Endothelial cell of umbilical vein (primary cell): ENCODE results near the gene PTPN13. TPM values are rescaled to one million over a fixed set of nuclear protein-coding genes. Genes with fewer than 3 reads are reported as not detected.

Experiments used
- BruUV-seq: library from RNA; stranded (reverse); fragments of 400-500 nt; replicated peaks from 2 replicates; lab custom pipeline; 2021; lab: Mats Ljungman, UMichigan
- CTCF ChIA-PET: fragments of 300-600, 350-600 bp; sonication (Branson Sonifier 250); formaldehyde crosslinking; loops from one replicate; lab custom pipeline; 2021; ENCODE audit warnings: antibody characterized with exemption, inconsistent platforms; lab: Charles Lee
- POLR2A ChIA-PET: fragments of 300-600, 350-600 bp; sonication (Branson Sonifier 250); formaldehyde crosslinking; loops from one replicate; lab custom pipeline; 2021; ENCODE audit warnings: antibody characterized with exemption, inconsistent platforms; lab: Charles Lee
- DNase-seq: peaks from one replicate; pipeline ENCODE4 v3.0.0-alpha.2; 2011; ENCODE audit warnings: low read depth, low spot score
- FAIRE-seq: peaks from 2 replicates; lab custom pipeline; 2011; peaks lifted over from hg19 to GRCh38; lab: Jason Lieb, UNC
- H2AFZ ChIP-seq: 2 replicates; pipeline ENCODE4 v1.6.0; 2012; ENCODE audit warnings: low read depth, low read length, control low read depth, inconsistent platforms
- H3K27ac ChIP-seq: 2 replicates; pipeline ENCODE4 v1.5.1; 2011; ENCODE audit warnings: low read depth, mild to moderate bottlenecking, control low read depth, low read length, moderate library complexity; ENCODE audit not compliant: insufficient read depth
- H3K27me3 ChIP-seq, 2 experiments: 2 replicates each; pipeline versions ENCODE4 v1.6.0 to v1.6.1; 2011; ENCODE audit warnings: low read length in 2 of 2, mixed read lengths in 1 of 2; ENCODE audit not compliant: control insufficient read depth in 2 of 2, insufficient read depth in 2 of 2
- H3K36me3 ChIP-seq, 2 experiments: 2 replicates in 1 of 2; 3 replicates in 1 of 2; pipeline ENCODE4 v1.5.1; 2011; ENCODE audit warnings: low read length in 2 of 2, mild to moderate bottlenecking in 1 of 2, moderate library complexity in 1 of 2; ENCODE audit not compliant: control insufficient read depth in 2 of 2, insufficient read depth in 2 of 2; ENCODE audit errors: extremely low read depth in 1 of 2
- H3K4me1 ChIP-seq: 3 replicates; pipeline ENCODE4 v1.5.1; 2011; ENCODE audit warnings: mild to moderate bottlenecking, low read length; ENCODE audit not compliant: control insufficient read depth, insufficient read depth; ENCODE audit errors: extremely low read depth
- H3K4me2 ChIP-seq: 2 replicates; pipeline ENCODE4 v1.6.1; 2011; ENCODE audit warnings: low read length, control low read depth, mixed read lengths; ENCODE audit not compliant: insufficient read depth
- H3K4me3 ChIP-seq, 3 experiments: fragments of 200-600 bp in 1 of 3; sonication (generic), shearing (Covaris generic) in 1 of 3; replicated peaks in 1 of 3; 2 replicates each; pipeline ENCODE4 v1.5.1; 2011 to 2016; ENCODE audit warnings: control low read depth in 3 of 3, low read length in 3 of 3, mild to moderate bottlenecking in 2 of 3, inconsistent platforms in 1 of 3, low read depth in 1 of 3, moderate library complexity in 1 of 3; ENCODE audit not compliant: insufficient read depth in 1 of 3
- H3K79me2 ChIP-seq: 2 replicates; pipeline ENCODE4 v1.6.0; 2012; ENCODE audit warnings: low read length, inconsistent platforms; ENCODE audit not compliant: control insufficient read depth, insufficient read depth
- H3K9ac ChIP-seq: replicated peaks from 2 replicates; pipeline ENCODE3; 2011; ENCODE audit warnings: low read length, control low read depth; ENCODE audit not compliant: insufficient read depth; ENCODE audit errors: extremely low read depth
- H3K9me1 ChIP-seq: replicated peaks from 3 replicates; pipeline ENCODE4 v1.6.0; 2011; ENCODE audit warnings: mild to moderate bottlenecking, low read length; ENCODE audit not compliant: control insufficient read depth, insufficient read depth; ENCODE audit errors: extremely low read depth
- H3K9me3 ChIP-seq: replicated peaks from 2 replicates; pipeline ENCODE4 v1.5.1; 2012; ENCODE audit warnings: low read length, inconsistent platforms; ENCODE audit not compliant: control insufficient read depth, insufficient read depth
- H4K20me1 ChIP-seq: replicated peaks from 2 replicates; pipeline ENCODE3; 2011; ENCODE audit warnings: mild to moderate bottlenecking, low read length; ENCODE audit not compliant: control insufficient read depth, insufficient read depth; ENCODE audit errors: extremely low read depth
- CTCF ChIP-seq, 2 donors: IDR thresholded peaks; 1 replicate in 1 of 2; 2 replicates in 1 of 2; pipeline ENCODE4 v1.5.1; 2011; ENCODE audit warnings: low read length in 2 of 2, mild to moderate bottlenecking in 2 of 2, moderate library complexity in 2 of 2, control low read depth in 1 of 2, inconsistent platforms in 1 of 2, low read depth in 1 of 2; ENCODE audit not compliant: insufficient read depth in 1 of 2; ENCODE audit errors: extremely low read depth in 1 of 2
- EZH2 ChIP-seq: IDR thresholded peaks from 2 replicates; pipeline ENCODE4 v1.6.1; 2012; ENCODE audit warnings: borderline replicate concordance, low read depth, mild to moderate bottlenecking, moderate library complexity, low read length, inconsistent platforms; ENCODE audit not compliant: severe bottlenecking
- FOS ChIP-seq: IDR thresholded peaks from 2 replicates; pipeline ENCODE4 v1.6.1; 2011; ENCODE audit warnings: mild to moderate bottlenecking, low read length, moderate library complexity, borderline replicate concordance; ENCODE audit not compliant: insufficient read depth
- GATA2 ChIP-seq: IDR thresholded peaks from 2 replicates; pipeline ENCODE4 v1.7.0; 2011; ENCODE audit warnings: low read depth, mild to moderate bottlenecking, moderate library complexity, mixed read lengths, low read length; ENCODE audit not compliant: insufficient read length, insufficient read depth
- JUN ChIP-seq: IDR thresholded peaks from 2 replicates; pipeline ENCODE4 v1.6.1; 2011; ENCODE audit warnings: borderline replicate concordance, low read depth; ENCODE audit not compliant: insufficient read length, insufficient read depth
- MAX ChIP-seq: IDR thresholded peaks from 2 replicates; pipeline ENCODE4 v1.6.1; 2011; ENCODE audit not compliant: insufficient read depth, insufficient read length
- MYC ChIP-seq: IDR thresholded peaks from one replicate; pipeline ENCODE4 v1.6.1; 2011; ENCODE audit warnings: mild to moderate bottlenecking, low read depth, low read length
- POLR2A ChIP-seq: IDR thresholded peaks from 2 replicates; pipeline ENCODE4 v1.6.1; 2012; ENCODE audit warnings: low read depth, mild to moderate bottlenecking, control low read depth, low read length
- POLR2AphosphoS5 ChIP-seq: IDR thresholded peaks from 2 replicates; pipeline ENCODE4 v1.6.1; 2012; ENCODE audit warnings: low read depth, mild to moderate bottlenecking, control low read depth, low read length, moderate library complexity; ENCODE audit not compliant: insufficient read depth
- dilution Hi-C: fragments of 300-500 bp; cut with MboI; formaldehyde crosslinking; loops from one replicate; pipeline ENCODE4 v1.15.0; 2019; ENCODE audit warnings: low sequenced_read_pairs; ENCODE audit not compliant: extremely low pct_ligation_motif_present
- intact Hi-C: fragments of 100-400 bp; cut with micrococcal nuclease; formaldehyde crosslinking; loops from one replicate; pipeline ENCODE4 v1.10.0; 2022
- polyA plus RNA-seq, 4 experiments: library from polyadenylated mRNA; depleted of rRNA in 3 of 4; stranded (reverse) in 3 of 4; unstranded in 1 of 4; fragments of >200 nt; gene quantifications; 2 replicates each; pipeline versions ENCODE4 v1.2.1 to v1.2.3, GENCODE V29; 2011 to 2012; ENCODE audit warnings: missing spikeins in 1 of 4
- total RNA-seq: library from RNA; stranded (reverse); gene quantifications from 2 replicates; pipeline ENCODE4 v1.2.3, GENCODE V29; 2021

Gene PTPN13
- total and polyA plus RNA-seq, 2 donors (not counting 3 experiments of a cell fraction or from before 2014, with no cell fraction given) = 0.69 to 2.9 TPM

- Histone ChIP-seq H3K79me2 (no peaks in the 10 kb centered on the region), H3K9ac (no peak overlapping the region), H3K4me2 (no peak overlapping the region), H3K36me3 (no peaks in the 10 kb centered on the region), H2AFZ (no peak overlapping the region), H3K4me1 (no peaks in the 10 kb centered on the region), H3K9me3 (no peaks in the 10 kb centered on the region), H3K4me3 (no peak overlapping the region), H4K20me1 (no peaks in the 10 kb centered on the region), H3K27ac (no peak overlapping the region), H3K9me1 (no peaks in the 10 kb centered on the region), H3K27me3 (no peaks in the 10 kb centered on the region)
- FAIRE-seq = peak; percentile 31
- ChIA-PET POLR2A (no interaction called here), CTCF (interaction anchor here (0.7 kb wide), 1 partner anchor 17 kb away, joined by 3 read pairs; no protein-coding TSS in a partner anchor)
- peak; percentile 21 for DNase-seq
- BruUV-seq = no TSS peak
- TF ChIP-seq EZH2 (no peak), FOS (peak; percentile 36)
- intact Hi-C loops (no loop called here), dilution Hi-C loops (no loop called here)
These were observed 261.5 kb downstream of the PTPN13 start for GRCh38 chr4:86855572-86855971.

GRCh38 chr4:86856896-86857295 lies 262.8 kb downstream of the PTPN13 start:
- DNase-seq (no peak), FAIRE-seq (peak; percentile 4)
- BruUV-seq = no TSS peak
- TF ChIP-seq JUN (no peak), POLR2A (no peak), CTCF (IDR thresholded peaks at IDR 0.05; ENCODE audit: extremely low read depth in 1 of 2, insufficient read depth in 1 of 2, low read depth in 1 of 2, low read length in 2 of 2) (no peak), EZH2 (no peak), MAX (no peak), FOS (no peak), GATA2 (no peak), POLR2AphosphoS5 (no peak), MYC (no peak)
- Histone ChIP-seq H3K9me1 (no peaks in the 10 kb centered on the region), H3K79me2 (no peaks in the 10 kb centered on the region), H3K27ac (no peak overlapping the region), H3K9me3 (no peaks in the 10 kb centered on the region), H4K20me1 (no peaks in the 10 kb centered on the region), H3K4me1 (no peaks in the 10 kb centered on the region), H3K4me2 (no peak overlapping the region), H3K9ac (no peak overlapping the region), H2AFZ (peak overlapping the region; percentile 26), H3K27me3 (no peaks in the 10 kb centered on the region), H3K4me3 (no peak overlapping the region), H3K36me3 (no peaks in the 10 kb centered on the region)
- dilution Hi-C loops = no loop called here
- ChIA-PET CTCF (interaction anchor here (0.6 to 1.4 kb wide), 3 partner anchors 22 to 148 kb away, joined by 3 to 4 read pairs (median 3); no protein-coding TSS in a partner anchor), POLR2A (no interaction called here)
- intact Hi-C loops = no loop called here
